Activated B cell treated with CpG ODN at 0.5 μM for 24 hours (primary cell): ENCODE measurements around the gene PIP4P1. TPM values are rescaled to one million over a fixed set of nuclear protein-coding genes. Genes with fewer than 3 reads are reported as not detected.

ENCODE experiments used
- ATAC-seq: fragments of 200-7000 bp; cut with Tn5 transposase; one replicate; pipeline ENCODE4 v1.10.0; 2021; ENCODE audit warnings: low read depth, mild to moderate bottlenecking, moderate library complexity
- CTCF ChIA-PET: fragments of 350-600 bp; sonication (Branson Sonifier 250); formaldehyde crosslinking; loops from one replicate; lab custom pipeline; 2021; ENCODE audit warnings: antibody characterized with exemption; lab: Charles Lee
- POLR2A ChIA-PET: fragments of 350-600 bp; sonication (Branson Sonifier 250); formaldehyde crosslinking; loops from one replicate; lab custom pipeline; 2021; ENCODE audit warnings: antibody characterized with exemption; lab: Charles Lee
- DNase-seq: peaks from one replicate; pipeline ENCODE4 v3.0.0; 2022
- H3K27ac Mint-ChIP-seq: one replicate; pipeline ENCODE4 v1.8.0; 2020; ENCODE audit warnings: mixed read lengths
- H3K27me3 Mint-ChIP-seq: one replicate; pipeline ENCODE4 v1.8.0; 2021; ENCODE audit warnings: mixed read lengths
- H3K36me3 Mint-ChIP-seq: one replicate; pipeline ENCODE4 v1.8.0; 2021; ENCODE audit warnings: low read depth, mixed read lengths
- H3K4me1 Mint-ChIP-seq: one replicate; pipeline ENCODE4 v1.8.0; 2021; ENCODE audit warnings: mixed read lengths
- H3K4me3 Mint-ChIP-seq: one replicate; pipeline ENCODE4 v1.8.0; 2020; ENCODE audit warnings: mild to moderate bottlenecking, mixed read lengths
- H3K9me3 Mint-ChIP-seq: one replicate; pipeline ENCODE4 v1.8.0; 2020; ENCODE audit warnings: mixed read lengths
- CTCF ChIP-seq: fragments of 200-600 bp; IDR thresholded peaks from one replicate; pipeline ENCODE4 v1.8.0; 2022; ENCODE audit warnings: antibody characterized with exemption, mild to moderate bottlenecking
- intact Hi-C: fragments of 100-400 bp; cut with micrococcal nuclease; formaldehyde crosslinking; loops from one replicate; pipeline ENCODE4 v1.15.1; 2024
- total RNA-seq: library from RNA; stranded (reverse); gene quantifications from 2 replicates; pipeline ENCODE4 v1.2.3, GENCODE V29; 2022

PIP4P1 gene
- total RNA-seq, 1 donor from 2014 or later, result 87.3 TPM

- Mint-ChIP-seq H3K4me3 (peak overlapping the region; percentile 42), H3K4me1 (peaks cover 73% of the 10 kb centered on the region), H3K9me3 (no peaks in the 10 kb centered on the region), H3K27me3 (no peaks in the 10 kb centered on the region), H3K27ac (peak overlapping the region; percentile 86), H3K36me3 (no peaks in the 10 kb centered on the region)
- ATAC-seq (no peak), DNase-seq (no peak)
- intact Hi-C loops, result loop anchor here (5.0 kb wide), 1 partner anchor 39 kb away; no protein-coding TSS in a partner anchor
- TF ChIP-seq CTCF, result no peak
- ChIA-PET CTCF (no interaction called here), POLR2A (interaction anchor here (0.9 to 1.3 kb wide), 4 partner anchors 24 to 187 kb away, joined by 3 to 7 read pairs (median 4); partner anchors contain the start of genes PARP2 and PIP4P1)
Observed at GRCh38 chr14:20493634-20494033, 32.4 kb upstream of the PIP4P1 start.

- ChIA-PET POLR2A (interaction anchor here (0.8 to 1.7 kb wide), 3 partner anchors 10 to 31 kb away, joined by 3 to 6 read pairs (median 5); partner anchors contain the start of gene PIP4P1), CTCF (interaction anchor here (1.7 kb wide), 1 partner anchor 15 kb away, joined by 3 read pairs; no protein-coding TSS in a partner anchor)
- no peaks in the 10 kb centered on the region for H3K9me3 Mint-ChIP-seq
- DNase-seq, result no peak
- peaks cover 77% of the 10 kb centered on the region for H3K4me1 Mint-ChIP-seq
- no peaks in the 10 kb centered on the region for H3K27me3 Mint-ChIP-seq
- H3K27ac Mint-ChIP-seq, result no peak overlapping the region
- intact Hi-C loops, result loop anchor here (5.0 kb wide), 1 partner anchor 40 kb away; no protein-coding TSS in a partner anchor
- H3K36me3 Mint-ChIP-seq, result no peaks in the 10 kb centered on the region
- no peak overlapping the region for H3K4me3 Mint-ChIP-seq
- no peak for ATAC-seq
- TF ChIP-seq CTCF, result no peak
Observed at GRCh38 chr14:20492486-20492885, 31.3 kb upstream of the PIP4P1 start.

GRCh38 chr14:20490563-20490962 is 29.3 kb upstream of the PIP4P1 start:
- Mint-ChIP-seq H3K36me3 (no peaks in the 10 kb centered on the region), H3K4me1 (peaks cover 78% of the 10 kb centered on the region), H3K27ac (peak overlapping the region; percentile 84), H3K4me3 (peak overlapping the region; percentile 81), H3K9me3 (no peaks in the 10 kb centered on the region), H3K27me3 (no peaks in the 10 kb centered on the region)
- no peak for TF ChIP-seq CTCF
- no peak for DNase-seq
- ChIA-PET CTCF (interaction anchor here (1.4 kb wide), 1 partner anchor 75 kb away, joined by 6 read pairs; no protein-coding TSS in a partner anchor), POLR2A (interaction anchor here (0.6 to 3.8 kb wide), 6 partner anchors 21 to 148 kb away, joined by 3 to 39 read pairs (median 12); partner anchors contain the start of genes APEX1, OSGEP, PIP4P1 and PNP)
- intact Hi-C loops, result loop anchor here (2.0 to 5.0 kb wide), 3 partner anchors 30 to 78 kb away; partner anchors contain the start of genes PIP4P1 and TEP1
- ATAC-seq, result no peak

GRCh38 chr14:20489093-20489994 is 28.1 kb upstream of the PIP4P1 start:
- H3K9me3 Mint-ChIP-seq, result no peaks in the 10 kb centered on the region
- TF ChIP-seq CTCF, result no peak
- H3K4me3 Mint-ChIP-seq, result peak overlapping the region; percentile 75
- CTCF ChIA-PET, result interaction anchor here (1.0 to 1.5 kb wide), 2 partner anchors 37 to 75 kb away, joined by 3 to 4 read pairs; partner anchors contain the start of gene TEP1
- H3K27ac Mint-ChIP-seq, result peak overlapping the region; percentile 84
- POLR2A ChIA-PET, result interaction anchor here (0.6 to 3.8 kb wide), 7 partner anchors 10 to 146 kb away, joined by 3 to 39 read pairs (median 6); partner anchors contain the start of genes APEX1, OSGEP, PARP2 and PIP4P1
- ATAC-seq (peak; percentile 83), DNase-seq (no peak)
- intact Hi-C loops, result loop anchor here (1.0 kb wide), 2 partner anchors 12 to 34 kb away; partner anchors contain the start of gene APEX1
- H3K27me3 Mint-ChIP-seq, result no peaks in the 10 kb centered on the region
- peaks cover 70% of the 10 kb centered on the region for H3K4me1 Mint-ChIP-seq
- no peaks in the 10 kb centered on the region for H3K36me3 Mint-ChIP-seq
